Stimulated activated CD8-positive, alpha-beta memory T cell treated with anti-CD3 and anti-CD28 coated beads, Interleukin-4, amount 100 ng/mL, for 1 hour (primary cell): ENCODE data around the gene NPAS4.
"Not testable (repeated sequence)": the region's sequence is repeated elsewhere in the genome, so short reads cannot be mapped to it uniquely, and the experiment has no call there.

Source experiments
- DNase-seq, 2 donors: peaks; one replicate each; pipeline ENCODE4 v3.0.0-alpha.2; 2020; ENCODE audit warnings: low read depth in 2 of 2, low spot score in 1 of 2

NPAS4 gene

GRCh38 chr11:66417000-66417399 is 3.8 kb upstream of the NPAS4 start:
- DNase-seq = no peak

GRCh38 chr11:66418168-66418985 is 2.5 kb upstream of the NPAS4 start:
- DNase-seq = peak in 1 of 2 donors; percentile 17

- no peak for DNase-seq
Measured at GRCh38 chr11:66418986-66419308, 1.9 kb upstream of the NPAS4 start.

- DNase-seq = no peak
Measured at GRCh38 chr11:66419825-66420224, 1.0 kb upstream of the NPAS4 start.

- DNase-seq = peak; percentile 75 to 81
Measured at GRCh38 chr11:66421492-66422205, 814 bp downstream of the NPAS4 start.

- DNase-seq = no peak
Measured at GRCh38 chr11:66426314-66426713, 5.5 kb downstream of the NPAS4 start.

GRCh38 chr11:66428933-66429332 is 8.1 kb downstream of the NPAS4 start:
- DNase-seq = no peak

- DNase-seq = peak; percentile 48 to 58
Measured at GRCh38 chr11:66429983-66430602, 9.3 kb downstream of the NPAS4 start.

GRCh38 chr11:66431287-66431686 is 10.5 kb downstream of the NPAS4 start:
- DNase-seq = not testable (repeated sequence)

- DNase-seq = not testable (repeated sequence)
Measured at GRCh38 chr11:66431871-66432329, 11.1 kb downstream of the NPAS4 start.

GRCh38 chr11:66432597-66432996 is 11.8 kb downstream of the NPAS4 start:
- no peak for DNase-seq

- no peak for DNase-seq
Measured at GRCh38 chr11:66437979-66438503, 17.2 kb downstream of the NPAS4 start.

- DNase-seq = peak; percentile 52 to 71
Measured at GRCh38 chr11:66438504-66439466, 17.9 kb downstream of the NPAS4 start, which contains the start of gene MRPL11. Gene MRPL11 (minus strand): TSS chr11:66438848. CDS start chr11:66438754, 94 bp downstream.

GRCh38 chr11:66440101-66440939 is 19.5 kb downstream of the NPAS4 start:
- not testable (repeated sequence) for DNase-seq

GRCh38 chr11:66440940-66441282 is 20.1 kb downstream of the NPAS4 start:
- DNase-seq = not testable (repeated sequence)

- DNase-seq = no peak
Measured at GRCh38 chr11:66443602-66444001, 22.8 kb downstream of the NPAS4 start.

- no peak for DNase-seq
Measured at GRCh38 chr11:66447012-66447411, 26.2 kb downstream of the NPAS4 start.

- no peak for DNase-seq
Measured at GRCh38 chr11:66448523-66448922, 27.7 kb downstream of the NPAS4 start.

GRCh38 chr11:66450560-66450959 is 29.7 kb downstream of the NPAS4 start:
- no peak for DNase-seq

- DNase-seq = no peak
Measured at GRCh38 chr11:66451663-66452062, 30.8 kb downstream of the NPAS4 start.
